NCI-H1092 treated with DMSO at 0.1 percent for 48 hours (cell line): Measurements from ENCODE around the gene THRAP3.

Experiments used
- DNase-seq: peaks from one replicate; lab custom pipeline; 2025; lab: John Stamatoyannopoulos, UW

Gene THRAP3

GRCh38 chr1:36301220-36301619 lies 77.0 kb downstream of the THRAP3 start:
- DNase-seq = no peak

- DNase-seq = no peak
Observed at GRCh38 chr1:36303244-36303643, 79.0 kb downstream of the THRAP3 start.

- no peak for DNase-seq
Observed at GRCh38 chr1:36303650-36304360, 79.6 kb downstream of the THRAP3 start.

GRCh38 chr1:36304521-36304920 lies 80.3 kb downstream of the THRAP3 start:
- DNase-seq = no peak

GRCh38 chr1:36304970-36305914 lies 81.0 kb downstream of the THRAP3 start:
- DNase-seq = no peak

GRCh38 chr1:36305915-36306209 lies 81.6 kb downstream of the THRAP3 start:
- DNase-seq = no peak

- peak; percentile 50 for DNase-seq
Observed at GRCh38 chr1:36306210-36306901, 82.1 kb downstream of the THRAP3 start, which contains the start of gene SH3D21. Gene SH3D21, plus strand, starts transcription at chr1:36306368. Its CDS starts 53 bp downstream, at chr1:36306421.

- peak; percentile 96 for DNase-seq
Observed at GRCh38 chr1:36306902-36307456, 82.7 kb downstream of the THRAP3 start.

GRCh38 chr1:36307601-36308330 lies 83.5 kb downstream of the THRAP3 start:
- DNase-seq = no peak

GRCh38 chr1:36309397-36309796 lies 85.2 kb downstream of the THRAP3 start:
- no peak for DNase-seq

- no peak for DNase-seq
Observed at GRCh38 chr1:36320291-36320761, 96.1 kb downstream of the THRAP3 start.

- DNase-seq = no peak
Observed at GRCh38 chr1:36320767-36321118, 96.5 kb downstream of the THRAP3 start.

GRCh38 chr1:36321119-36321951 lies 97.1 kb downstream of the THRAP3 start:
- no peak for DNase-seq

- no peak for DNase-seq
Observed at GRCh38 chr1:36322041-36322785, 98.0 kb downstream of the THRAP3 start.

GRCh38 chr1:36322786-36323635 lies 98.8 kb downstream of the THRAP3 start:
- no peak for DNase-seq

- no peak for DNase-seq
Observed at GRCh38 chr1:36323636-36324352, 99.6 kb downstream of the THRAP3 start, which contains the start of gene EVA1B. Gene EVA1B, minus strand, starts transcription at chr1:36323645. Its CDS starts 608 bp downstream, at chr1:36323037.

GRCh38 chr1:36324353-36324703 lies 100.1 kb downstream of the THRAP3 start:
- DNase-seq = no peak

GRCh38 chr1:36326499-36326898 lies 102.3 kb downstream of the THRAP3 start:
- no peak for DNase-seq
